HCT116 (cell line): ENCODE results near the gene MYL3. TPM values are rescaled to one million over a fixed set of nuclear protein-coding genes. Genes with fewer than 3 reads are reported as not detected.

Source experiments
- ATAC-seq: fragments of 200-7000 bp; cut with Tn5 transposase; 2 replicates; pipeline ENCODE4 v1.9.1; 2020; ENCODE audit warnings: mild to moderate bottlenecking, moderate library complexity
- BruUV-seq: library from RNA; stranded (reverse); fragments of 400-500 nt; replicated peaks from 2 replicates; lab custom pipeline; 2021; lab: Mats Ljungman, UMichigan
- CTCF ChIA-PET: fragments of 300-600 bp; sonication (Branson Sonifier 250); formaldehyde crosslinking; loops from one replicate; lab custom pipeline; 2021; ENCODE audit warnings: antibody characterized with exemption; lab: Charles Lee
- POLR2A ChIA-PET: fragments of 300-600, 350-600 bp; sonication (Branson Sonifier 250); formaldehyde crosslinking; loops from one replicate; lab custom pipeline; 2021; ENCODE audit warnings: antibody characterized with exemption; lab: Charles Lee
- RAD21 ChIA-PET, 2 experiments: fragments of 300-600 bp; sonication (Branson Sonifier 250); formaldehyde crosslinking; loops; one replicate each; lab custom pipeline; 2023; ENCODE audit warnings: low total read pairs in 2 of 2; ENCODE audit not compliant: uncharacterized antibody in 2 of 2, unreplicated experiment in 2 of 2, low non-redundant PET in 1 of 2; lab: Charles Lee
- DNase-seq: peaks from one replicate; pipeline ENCODE4 v3.0.0-alpha.2; 2010; ENCODE audit warnings: low read depth, low spot score
- H2AFZ ChIP-seq: fragments of 200-600 bp; shearing (Covaris generic), sonication (generic); 2 replicates; pipeline ENCODE4 v1.6.1; 2017; ENCODE audit warnings: low read depth, mixed run types, mixed read lengths, antibody characterized with exemption, low read length; ENCODE audit not compliant: poor library complexity, severe bottlenecking
- H3K27ac ChIP-seq: 2 replicates; pipeline ENCODE4 v1.5.1; 2012; ENCODE audit warnings: low read depth, low read length
- H3K27me3 ChIP-seq: fragments of 200-600 bp; sonication (generic); 2 replicates; pipeline ENCODE4 v1.6.1; 2016; ENCODE audit warnings: mixed run types, low read length, mixed read lengths; ENCODE audit not compliant: insufficient read depth
- H3K36me3 ChIP-seq, 2 experiments: fragments of 200-500 bp in 1 of 2; fragments of 200-600 bp in 1 of 2; sonication (Bioruptor generic) in 1 of 2; sonication (generic) in 1 of 2; 2 replicates each; pipeline versions ENCODE4 v1.5.1 to v1.6.1; 2014 to 2016; ENCODE audit warnings: low read length in 2 of 2, inconsistent platforms in 1 of 2, mixed read lengths in 1 of 2, mixed run types in 1 of 2; ENCODE audit not compliant: insufficient read depth in 2 of 2, control insufficient read depth in 1 of 2
- H3K4me1 ChIP-seq, 2 experiments: fragments of 200-600 bp in 1 of 2; sonication (generic) in 1 of 2; 2 replicates each; pipeline versions ENCODE4 v1.5.1 to v1.6.1; 2012 to 2017; ENCODE audit warnings: low read length in 2 of 2, inconsistent platforms in 1 of 2, mild to moderate bottlenecking in 1 of 2, mixed read lengths in 1 of 2, mixed run types in 1 of 2, moderate library complexity in 1 of 2; ENCODE audit not compliant: insufficient read depth in 2 of 2, control insufficient read depth in 1 of 2
- H3K4me2 ChIP-seq: fragments of 200-600 bp; sonication (generic); 2 replicates; pipeline ENCODE4 v1.6.1; 2017; ENCODE audit warnings: mixed run types, low read length, mixed read lengths
- H3K4me3 ChIP-seq, 2 experiments: fragments of 200-600 bp in 1 of 2; sonication (generic) in 1 of 2; replicated peaks in 1 of 2; 2 replicates each; pipeline ENCODE4 v1.5.1; 2011 to 2016; ENCODE audit warnings: low read length in 2 of 2, control low read depth in 1 of 2, low read depth in 1 of 2, mild to moderate bottlenecking in 1 of 2, mixed read lengths in 1 of 2, mixed run types in 1 of 2
- H3K79me2 ChIP-seq: fragments of 200-600 bp; sonication (generic); 2 replicates; pipeline ENCODE4 v1.6.1; 2017; ENCODE audit warnings: mild to moderate bottlenecking, mixed run types, low read length, moderate library complexity, mixed read lengths; ENCODE audit not compliant: insufficient read depth
- H3K9ac ChIP-seq: fragments of 200-600 bp; sonication (generic); 2 replicates; pipeline ENCODE4 v1.6.1; 2016; ENCODE audit warnings: low read length, mixed read lengths
- H3K9me2 ChIP-seq: fragments of 200-600 bp; sonication (generic), shearing (Covaris generic); 2 replicates; pipeline ENCODE4 v1.6.1; 2017; ENCODE audit warnings: mixed run types, mild to moderate bottlenecking, moderate library complexity; ENCODE audit not compliant: insufficient read depth
- H3K9me3 ChIP-seq, 2 experiments: fragments of 200-500 bp in 1 of 2; fragments of 200-600 bp in 1 of 2; sonication (Bioruptor generic) in 1 of 2; sonication (generic) in 1 of 2; 2 replicates each; pipeline ENCODE4 v1.6.1; 2014 to 2017; ENCODE audit warnings: low read length in 2 of 2, mixed read lengths in 2 of 2, inconsistent platforms in 1 of 2, low read depth in 1 of 2, mild to moderate bottlenecking in 1 of 2, mixed run types in 1 of 2, moderate library complexity in 1 of 2; ENCODE audit not compliant: control insufficient read depth in 1 of 2, insufficient read depth in 1 of 2
- H4K20me1 ChIP-seq: fragments of 200-600 bp; sonication (generic), shearing (Covaris generic); 2 replicates; pipeline ENCODE4 v1.6.1; 2017; ENCODE audit warnings: mixed run types, mild to moderate bottlenecking, moderate library complexity; ENCODE audit not compliant: insufficient read depth
- CEBPB ChIP-seq: IDR thresholded peaks from 2 replicates; pipeline ENCODE4 v1.6.1; 2012; ENCODE audit warnings: low read depth
- EZH2phosphoT487 ChIP-seq: fragments of 200-600 bp; IDR thresholded peaks from 2 replicates; pipeline ENCODE4 v1.6.1; 2018; ENCODE audit warnings: antibody characterized with exemption, borderline replicate concordance
- FOSL1 ChIP-seq: IDR thresholded peaks from 2 replicates; pipeline ENCODE4 v1.6.1; 2012; ENCODE audit warnings: low read depth
- POLR2AphosphoS5 ChIP-seq: IDR thresholded peaks from 2 replicates; pipeline ENCODE4 v1.6.1; 2011; ENCODE audit warnings: mild to moderate bottlenecking, low read depth, low read length, moderate library complexity
- intact Hi-C: fragments of 100-400 bp; cut with micrococcal nuclease; formaldehyde crosslinking; loops from 2 replicates; pipeline ENCODE4 v1.10.0; 2022
- total RNA-seq: library from RNA; stranded (reverse); gene quantifications from one replicate; pipeline ENCODE4 v1.2.1, GENCODE V29; 2021; ENCODE audit not compliant: unreplicated experiment

MYL3 gene
- total RNA-seq, 1 experiment from 2014 or later, result not detected

DNA sequence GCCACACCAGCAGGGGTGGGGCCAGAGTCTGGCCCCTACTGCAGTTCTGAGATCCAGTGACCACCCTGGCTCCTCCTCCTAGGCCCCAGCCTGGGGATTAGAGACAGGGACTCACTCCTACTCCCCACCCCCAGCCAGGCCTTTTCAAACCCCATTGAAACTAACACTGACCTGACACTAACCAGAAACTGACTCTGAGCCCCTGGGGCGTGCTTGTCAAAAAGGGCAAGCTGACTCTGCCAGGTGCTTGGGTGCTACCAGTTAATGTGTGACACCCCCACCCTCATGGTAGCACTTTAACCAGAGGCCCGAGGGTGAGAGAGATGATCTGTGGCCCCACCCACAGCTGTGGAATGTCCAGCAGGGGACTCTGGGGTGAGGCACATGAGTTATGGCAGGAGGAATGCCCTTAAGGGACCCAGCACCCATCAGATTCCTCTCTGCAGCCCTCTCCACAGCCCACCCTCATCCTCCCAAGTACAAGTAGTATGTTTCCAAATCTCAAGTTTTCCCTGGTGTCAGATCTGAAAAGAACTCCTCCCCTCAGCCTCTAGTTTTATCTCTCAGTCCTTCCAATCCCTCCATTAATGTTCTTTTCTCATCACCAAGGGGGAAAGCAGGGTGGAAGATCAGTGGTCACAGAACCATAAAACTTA, 15.7 kb upstream of the MYL3 start:
- peak overlapping the region; percentile 91 for H2AFZ ChIP-seq
- no peaks in the 10 kb centered on the region for H3K9me2 ChIP-seq
- no peak for DNase-seq
- POLR2A ChIA-PET, result no interaction called here
- H3K4me3 ChIP-seq, result no peak overlapping the region
- H3K27ac ChIP-seq, result no peak overlapping the region
- CTCF ChIA-PET, result no interaction called here
- H3K9me3 ChIP-seq, result no peaks in the 10 kb centered on the region
- H3K4me1 ChIP-seq, result peaks cover 9 to 13% of the 10 kb centered on the region in 2 experiments
- peak overlapping the region; percentile 22 for H3K9ac ChIP-seq
- intact Hi-C loops, result no loop called here
- no peaks in the 10 kb centered on the region for H3K27me3 ChIP-seq
- H4K20me1 ChIP-seq, result no peaks in the 10 kb centered on the region
- H3K4me2 ChIP-seq, result peak overlapping the region; percentile 57
- no TSS peak for BruUV-seq
- TF ChIP-seq CEBPB, result no peak
- TF ChIP-seq FOSL1, result no peak
- RAD21 ChIA-PET, result no interaction called here
- no peaks in the 10 kb centered on the region for H3K79me2 ChIP-seq
- H3K36me3 ChIP-seq, result no peaks in the 10 kb centered on the region
- ATAC-seq, result peak; percentile 85

DNA sequence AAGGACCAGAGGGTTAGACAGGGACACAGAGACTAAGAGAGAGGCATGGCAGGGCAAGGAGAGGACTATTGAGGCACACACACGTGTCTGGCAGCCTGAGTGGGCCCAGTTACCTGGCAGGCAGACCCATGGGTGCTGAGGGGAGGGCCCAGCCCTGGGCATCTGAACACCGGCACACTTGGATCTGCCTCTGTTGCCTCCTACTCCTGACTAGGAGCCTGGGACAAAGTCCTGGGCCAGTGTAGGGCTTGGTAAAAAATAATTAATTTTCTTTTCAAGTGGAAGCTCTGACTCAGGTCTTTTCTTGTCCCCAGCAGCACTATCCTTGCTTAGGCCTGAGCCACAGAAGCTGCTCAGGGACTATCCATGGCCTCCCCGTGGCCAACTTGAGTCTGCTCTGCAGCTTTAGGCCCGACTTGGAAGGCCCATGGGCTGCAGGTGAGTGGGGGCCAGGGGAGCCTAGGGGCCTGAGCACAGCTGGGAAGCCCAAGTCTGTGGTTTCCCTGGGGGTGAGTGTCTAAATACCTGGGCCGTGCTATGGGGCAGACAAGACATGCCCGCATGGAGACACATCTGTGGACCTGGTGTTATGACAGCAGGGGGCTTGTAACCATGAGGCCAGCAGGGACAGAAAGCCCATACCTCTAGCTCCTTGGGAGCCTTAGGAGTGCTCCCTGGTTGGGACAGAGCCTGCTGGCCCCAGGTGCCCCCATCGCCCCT, 14.3 kb upstream of the MYL3 start, which contains the start of gene PTH1R:
TSS of gene PTH1R (plus strand) at position 316 of the 720 bp plus-strand sequence. CDS start 5,839 bp downstream, outside the sequence.
- Histone ChIP-seq H3K9me3 (no peaks in the 10 kb centered on the region), H3K4me2 (peak within 1 kb of the TSS; percentile 57), H4K20me1 (no peaks in the 10 kb centered on the region), H3K4me3 (no peak within 1 kb of the TSS), H3K79me2 (no peaks in the 10 kb centered on the region), H3K27ac (no peak within 1 kb of the TSS), H3K27me3 (no peaks in the 10 kb centered on the region), H3K9me2 (no peaks in the 10 kb centered on the region), H3K9ac (peak within 1 kb of the TSS; percentile 22), H2AFZ (no peak within 1 kb of the TSS), H3K36me3 (no peaks in the 10 kb centered on the region), H3K4me1 (peaks cover 9 to 13% of the 10 kb centered on the region in 2 experiments)
- intact Hi-C loops, result no loop called here
- RAD21 ChIA-PET, result no interaction called here
- TF ChIP-seq EZH2phosphoT487, result no peak
- TF ChIP-seq POLR2AphosphoS5, result no peak
- CTCF ChIA-PET, result interaction anchor here (0.7 kb wide), 1 partner anchor 9 kb away, joined by 3 read pairs; no protein-coding TSS in a partner anchor
- no peak for ATAC-seq
- no TSS peak for BruUV-seq
- no peak for DNase-seq
- POLR2A ChIA-PET, result no interaction called here
